Natural killer cell treated with Interleukin-12 subunit alpha and Interleukin-12 subunit beta and Interleukin-15 and Interleukin-18, amount 100 ng/mL, for 72 hours (primary cell): ENCODE data around the gene SOX12. TPM values are rescaled to one million over a fixed set of nuclear protein-coding genes. Genes with fewer than 3 reads are reported as not detected.
A peak's percentile ranks its signal among the peaks of the same experiment; 100 is the strongest.
"Not testable (repeated sequence)": the region's sequence is repeated elsewhere in the genome, so short reads cannot be mapped to it uniquely, and the experiment has no call there.

Source experiments
- ATAC-seq, 2 donors: fragments of 150-1000 bp; cut with Tn5 transposase in 1 of 2; sonication (Bioruptor Pico), chemical (Tn5 transposase) in 1 of 2; 2 replicates each; pipeline ENCODE4 v1.10.0; 2021
- DNase-seq: peaks from one replicate; pipeline ENCODE4 v3.0.0; 2022; ENCODE audit warnings: low spot score
- H3K27ac Mint-ChIP-seq, 2 donors: 1 replicate in 1 of 2; 2 replicates in 1 of 2; pipeline ENCODE4 v1.8.0; 2022; ENCODE audit warnings: mixed read lengths in 2 of 2, mild to moderate bottlenecking in 1 of 2, moderate library complexity in 1 of 2
- H3K27me3 Mint-ChIP-seq, 2 donors: 1 replicate in 1 of 2; 2 replicates in 1 of 2; pipeline ENCODE4 v1.8.0; 2022; ENCODE audit warnings: mixed read lengths in 2 of 2
- H3K36me3 Mint-ChIP-seq: one replicate; pipeline ENCODE4 v1.8.0; 2022; ENCODE audit warnings: mixed read lengths
- H3K4me1 Mint-ChIP-seq, 2 donors: 1 replicate in 1 of 2; 2 replicates in 1 of 2; pipeline ENCODE4 v1.8.0; 2022; ENCODE audit warnings: low read depth in 2 of 2, mixed read lengths in 2 of 2, mild to moderate bottlenecking in 1 of 2
- H3K4me3 Mint-ChIP-seq: one replicate; pipeline ENCODE4 v1.8.0; 2022; ENCODE audit warnings: mixed read lengths
- H3K9me3 Mint-ChIP-seq: 2 replicates; pipeline ENCODE4 v1.8.0; 2022; ENCODE audit warnings: mixed read lengths
- total RNA-seq, 2 donors: library from RNA; stranded (reverse); gene quantifications; one replicate each; pipeline ENCODE4 v1.2.3, GENCODE V29; 2022

Gene SOX12
- total RNA-seq, 2 donors from 2014 or later, result 0.36 to 1.5 TPM

DNA sequence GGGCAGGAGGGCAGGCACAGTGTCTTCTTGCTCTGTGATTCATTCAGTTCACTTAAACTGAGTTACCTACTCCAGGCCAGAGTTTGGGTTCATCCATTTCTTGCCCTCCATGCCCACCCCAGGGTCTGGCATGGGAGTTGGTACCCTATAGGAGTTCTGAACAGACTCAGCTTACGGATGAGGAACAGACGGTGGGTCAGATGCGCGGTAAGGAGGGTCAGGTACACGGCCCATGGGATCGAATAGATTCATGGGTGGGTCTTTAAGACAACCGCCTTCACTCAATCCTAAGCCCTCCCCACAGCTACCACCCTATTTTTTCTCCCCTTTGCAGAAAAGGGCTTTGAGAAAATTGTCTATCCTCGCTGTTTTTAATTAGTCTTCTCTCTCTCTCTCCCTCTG is 42.1 kb downstream of the SOX12 start:
- Mint-ChIP-seq H3K27me3 (peaks cover 0 to 16% of the 10 kb centered on the region in 2 donors), H3K27ac (no peak overlapping the region), H3K4me1 (peaks cover 12% of the 10 kb centered on the region in 2 donors), H3K9me3 (no peaks in the 10 kb centered on the region), H3K36me3 (no peaks in the 10 kb centered on the region), H3K4me3 (no peak overlapping the region)
- DNase-seq (no peak), ATAC-seq (no peak)

DNA sequence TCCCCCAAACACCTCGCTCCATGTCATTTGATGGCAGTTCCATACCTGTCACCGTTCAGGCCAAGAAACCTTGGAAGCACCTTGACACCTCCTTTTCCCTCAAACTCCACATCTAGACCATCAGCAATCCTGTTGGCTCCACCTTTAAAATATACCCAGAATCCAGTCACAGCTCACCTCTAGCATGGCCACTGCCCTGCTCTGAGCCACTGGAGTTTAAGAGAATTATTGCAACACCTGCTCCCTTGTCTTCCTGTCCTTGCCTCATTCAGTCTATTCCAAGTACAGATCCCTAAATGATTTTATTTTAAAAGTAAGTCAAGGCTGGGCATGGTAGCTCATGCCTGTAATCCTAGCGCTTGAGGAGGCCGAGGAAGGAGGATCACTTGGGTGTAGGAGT is 43.6 kb downstream of the SOX12 start:
- Mint-ChIP-seq H3K27ac (peak overlapping the region in 1 of 2 donors; percentile 79), H3K27me3 (peaks cover 0 to 15% of the 10 kb centered on the region in 2 donors), H3K4me3 (no peak overlapping the region), H3K36me3 (no peaks in the 10 kb centered on the region), H3K9me3 (no peaks in the 10 kb centered on the region), H3K4me1 (peaks cover 14 to 20% of the 10 kb centered on the region in 2 donors)
- ATAC-seq (no peak), DNase-seq (no peak)

DNA sequence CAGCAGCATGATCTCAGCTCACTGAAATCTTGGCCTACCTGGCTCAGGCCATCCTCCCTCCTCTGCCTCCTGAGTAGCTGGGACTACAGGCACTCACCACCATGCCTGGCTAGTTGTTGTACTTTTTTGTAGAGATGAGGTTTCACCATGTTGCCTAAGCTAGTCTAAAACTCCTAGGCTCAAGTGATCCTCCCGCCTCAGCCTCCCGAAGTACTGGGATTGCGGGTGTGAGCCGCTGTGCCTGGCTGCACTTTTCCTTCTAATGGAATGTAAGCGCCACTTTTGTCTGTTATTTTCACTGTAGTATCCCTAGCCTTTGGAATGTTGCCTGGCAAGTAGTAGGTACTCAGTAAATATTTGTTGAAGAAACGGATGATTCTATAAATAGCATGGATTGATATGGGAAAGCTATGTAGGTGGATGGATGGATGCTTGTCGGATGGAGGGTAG is 44.8 kb downstream of the SOX12 start:
- H3K36me3 Mint-ChIP-seq, result no peaks in the 10 kb centered on the region
- H3K9me3 Mint-ChIP-seq, result no peaks in the 10 kb centered on the region
- no peak overlapping the region for H3K27ac Mint-ChIP-seq
- ATAC-seq, result no peak
- H3K27me3 Mint-ChIP-seq, result peaks cover 0 to 10% of the 10 kb centered on the region in 2 donors
- no peak overlapping the region for H3K4me3 Mint-ChIP-seq
- peaks cover 7 to 20% of the 10 kb centered on the region in 2 donors for H3K4me1 Mint-ChIP-seq
- no peak for DNase-seq

DNA sequence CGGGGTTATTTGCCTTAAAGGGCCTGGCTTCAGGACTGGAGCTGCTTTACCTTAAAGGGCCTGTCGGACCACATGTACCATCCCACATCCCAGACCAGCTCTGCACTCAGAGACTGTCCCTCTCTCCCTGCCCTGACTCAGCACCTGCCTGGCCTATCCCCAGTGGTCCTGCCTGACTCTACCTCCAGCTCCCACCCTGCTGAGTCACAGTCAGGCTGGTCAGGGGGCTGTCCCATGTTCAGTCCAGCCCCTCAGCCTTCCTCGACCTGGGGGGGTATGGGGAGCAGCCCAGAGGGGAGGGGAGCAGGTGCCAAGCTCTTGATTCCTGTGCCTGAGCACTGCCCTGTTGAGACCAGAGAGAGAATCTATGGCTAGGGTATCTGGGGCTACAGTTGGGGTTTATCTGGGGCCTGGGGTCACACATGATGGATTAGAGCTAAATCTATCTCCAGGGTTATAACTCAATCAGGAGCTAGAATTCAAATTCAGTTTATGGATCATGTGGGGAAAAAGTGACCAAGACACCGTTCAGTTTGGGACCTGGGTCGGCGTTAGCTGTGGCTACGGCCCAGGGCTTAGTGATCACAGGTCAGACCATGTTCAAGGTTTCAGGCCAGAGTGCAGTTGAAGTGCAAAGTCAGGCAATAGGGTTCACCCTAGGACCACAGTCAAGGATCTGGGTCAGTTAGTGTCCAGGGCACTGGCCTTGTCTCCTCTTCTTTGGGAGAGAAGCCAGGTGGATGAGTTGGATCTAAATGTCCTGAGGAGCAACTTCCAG is 45.8 kb downstream of the SOX12 start:
- DNase-seq (no peak), ATAC-seq (no peak)
- Mint-ChIP-seq H3K9me3 (no peaks in the 10 kb centered on the region), H3K27me3 (peaks cover 0 to 9% of the 10 kb centered on the region in 2 donors), H3K4me1 (peaks cover 5 to 20% of the 10 kb centered on the region in 2 donors), H3K4me3 (no peak overlapping the region), H3K36me3 (no peaks in the 10 kb centered on the region), H3K27ac (peak overlapping the region in 1 of 2 donors; percentile 90)

DNA sequence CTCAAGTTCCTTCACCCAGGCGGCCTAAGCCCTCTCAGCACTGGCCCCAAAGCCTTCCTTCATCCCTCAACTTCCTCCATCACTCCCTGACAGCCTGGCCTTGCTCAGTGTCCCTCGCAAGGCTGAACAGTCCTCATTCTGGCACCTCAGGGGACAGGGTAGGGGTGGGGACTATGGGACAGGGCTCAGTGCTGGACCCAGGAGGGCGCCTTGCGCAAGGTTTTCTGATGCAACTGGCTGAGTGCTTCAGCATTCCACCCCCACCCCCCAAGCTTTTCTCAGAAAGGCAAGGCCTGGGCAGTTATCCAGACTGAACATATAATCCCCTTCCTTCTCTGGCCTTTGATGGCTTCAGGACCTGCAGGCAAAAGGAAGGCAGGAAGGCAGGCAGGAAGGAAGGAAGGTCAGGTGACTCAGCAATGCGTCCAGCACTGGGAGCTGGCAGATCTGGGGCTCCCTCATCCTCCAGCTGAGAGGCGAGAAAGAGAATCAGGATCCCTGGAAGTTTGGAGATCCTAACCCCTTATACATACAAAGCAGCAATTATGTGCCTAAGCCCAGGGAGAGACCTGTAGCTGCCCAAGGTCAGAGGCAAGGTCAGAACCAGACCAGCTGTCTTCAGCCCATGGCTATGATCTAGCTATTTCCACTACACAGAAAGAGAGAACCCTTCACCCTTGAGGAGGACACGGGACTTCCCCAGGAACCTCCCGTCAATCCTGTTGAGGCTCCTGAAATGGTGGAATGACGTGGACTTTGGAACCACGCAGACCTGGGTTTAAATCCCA is 46.6 kb downstream of the SOX12 start:
- Mint-ChIP-seq H3K4me1 (peaks cover 5 to 20% of the 10 kb centered on the region in 2 donors), H3K9me3 (no peaks in the 10 kb centered on the region), H3K36me3 (no peaks in the 10 kb centered on the region), H3K4me3 (peak overlapping the region; percentile 27), H3K27me3 (peaks cover 0 to 6% of the 10 kb centered on the region in 2 donors), H3K27ac (peak overlapping the region in 1 of 2 donors; percentile 90)
- ATAC-seq (peak; percentile 71 to 81), DNase-seq (no peak)

DNA sequence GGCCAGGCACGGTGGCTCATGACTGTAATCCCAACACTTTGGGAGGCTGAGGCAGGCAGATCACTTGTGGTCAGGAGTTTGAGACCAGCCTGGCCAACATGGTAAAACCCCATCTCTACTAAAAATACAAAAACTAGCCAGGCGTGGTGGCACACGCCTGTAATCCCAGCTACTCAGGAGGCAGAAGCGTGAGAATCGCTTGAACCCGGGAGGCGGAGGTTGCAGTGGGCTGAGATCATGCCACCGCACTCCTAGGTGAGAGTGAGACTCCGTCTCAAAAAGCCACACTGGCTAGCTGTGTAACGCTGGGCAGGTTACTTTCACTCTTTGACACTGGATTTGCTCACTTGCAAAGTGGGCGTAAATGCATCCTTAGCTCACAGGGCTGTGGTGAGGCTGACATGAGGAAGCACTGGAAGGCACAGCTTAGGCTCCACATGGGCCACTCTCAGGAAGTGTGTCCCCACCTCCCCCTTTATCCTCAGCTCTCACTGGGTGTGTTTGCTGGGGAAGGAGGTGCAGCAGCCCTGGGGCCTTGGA is 47.3 kb downstream of the SOX12 start:
- H3K27me3 Mint-ChIP-seq, DNase-seq, H3K9me3 Mint-ChIP-seq, H3K4me3 Mint-ChIP-seq, H3K36me3 Mint-ChIP-seq: not testable (repeated sequence)
- Mint-ChIP-seq H3K27ac (peak overlapping the region in 1 of 2 donors; percentile 90), H3K4me1 (peaks cover 5 to 20% of the 10 kb centered on the region in 2 donors)
- peak; percentile 60 to 74 for ATAC-seq

DNA sequence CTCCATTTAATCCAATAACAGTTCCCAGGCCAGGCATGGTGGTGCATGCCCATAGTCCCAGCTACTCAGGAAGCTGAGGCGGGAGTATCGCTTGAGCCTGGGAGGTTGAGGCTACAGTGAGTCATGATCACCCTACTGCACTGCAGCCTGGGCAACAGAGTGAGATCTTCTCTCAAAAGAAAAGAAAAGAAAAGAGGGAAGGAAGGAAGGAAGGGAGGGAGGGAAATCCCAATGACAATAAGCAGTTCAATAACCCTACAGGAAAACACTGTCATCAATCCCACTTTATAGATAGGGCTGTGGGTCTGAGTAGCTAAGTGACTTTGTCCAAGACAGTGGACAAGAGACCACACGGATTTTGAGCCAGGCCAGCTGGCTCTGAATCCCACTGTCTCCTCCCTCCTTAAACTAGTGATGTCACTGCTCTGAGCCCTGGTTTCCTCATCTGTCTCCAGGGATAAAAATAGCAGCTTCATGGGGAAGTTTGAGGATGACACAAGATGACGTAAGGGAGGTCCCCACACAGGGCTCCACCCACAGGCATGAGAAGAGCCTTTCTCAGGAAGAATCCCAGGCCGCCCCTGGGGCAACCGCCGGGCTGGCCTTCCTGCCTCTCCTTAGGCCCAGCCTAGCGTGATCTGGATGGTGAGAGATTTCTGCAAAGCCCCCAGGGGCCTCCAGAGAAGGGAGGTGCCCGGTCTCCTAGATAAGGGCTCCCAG is 48.0 kb downstream of the SOX12 start:
- DNase-seq (no peak), ATAC-seq (peak; percentile 4 to 26)
- Mint-ChIP-seq H3K9me3 (no peaks in the 10 kb centered on the region), H3K27ac (peak overlapping the region in 1 of 2 donors; percentile 90), H3K4me3 (no peak overlapping the region), H3K36me3 (no peaks in the 10 kb centered on the region), H3K4me1 (peaks cover 5 to 20% of the 10 kb centered on the region in 2 donors), H3K27me3 (peaks cover 0 to 6% of the 10 kb centered on the region in 2 donors)

DNA sequence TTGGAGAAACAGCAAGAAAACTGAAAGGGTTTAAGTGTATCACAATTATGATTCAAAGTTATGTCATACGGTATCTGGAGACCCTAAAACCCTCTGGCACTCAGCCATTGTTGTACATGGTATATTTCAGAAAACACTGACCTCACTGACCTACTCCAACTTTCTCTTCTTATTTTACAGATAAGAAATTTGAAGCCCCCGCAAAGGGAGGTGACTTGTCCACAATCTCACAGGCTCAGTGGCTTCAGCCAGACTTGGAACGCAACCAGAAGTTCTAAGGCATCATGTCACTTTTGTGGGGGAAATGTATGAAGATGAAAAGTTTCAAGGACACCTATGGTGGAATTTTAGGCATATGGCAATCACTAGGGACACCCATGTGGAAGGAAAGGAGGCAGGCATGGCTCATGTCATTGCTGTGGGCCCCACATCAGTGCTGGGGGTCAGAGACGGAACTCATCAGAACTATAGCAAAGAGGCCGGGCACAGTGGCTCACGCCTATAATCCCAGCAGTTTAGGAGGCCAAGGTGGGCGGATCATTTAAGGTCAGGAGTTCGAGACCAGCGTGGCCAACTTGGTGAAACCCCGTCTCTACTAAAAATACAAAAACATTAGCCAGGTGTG is 50.0 kb downstream of the SOX12 start:
- ATAC-seq, result no peak
- Mint-ChIP-seq H3K27ac (no peak overlapping the region), H3K36me3 (no peaks in the 10 kb centered on the region), H3K4me3 (no peak overlapping the region), H3K4me1 (peaks cover 5 to 20% of the 10 kb centered on the region in 2 donors), H3K9me3 (no peaks in the 10 kb centered on the region), H3K27me3 (no peaks in the 10 kb centered on the region)
- no peak for DNase-seq

DNA sequence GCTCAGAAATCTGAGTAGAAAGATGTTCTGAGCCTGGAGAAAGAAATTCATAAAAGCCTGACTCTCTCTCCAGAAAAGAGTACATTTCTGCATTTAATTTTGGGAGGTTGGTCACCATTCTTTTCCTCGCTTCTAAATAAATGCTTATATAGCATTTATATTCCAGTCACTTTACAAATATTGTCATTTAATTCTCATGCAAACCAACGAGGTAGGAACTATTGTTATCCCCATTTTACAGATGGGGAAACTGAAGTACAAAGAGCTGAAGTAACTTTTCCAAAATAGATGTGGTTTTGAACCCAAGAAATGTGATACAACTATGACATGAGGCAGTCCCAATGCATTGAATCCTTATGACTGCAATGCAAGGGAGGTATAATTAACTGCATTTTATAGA is 50.7 kb downstream of the SOX12 start:
- Mint-ChIP-seq H3K4me1 (peaks cover 5 to 20% of the 10 kb centered on the region in 2 donors), H3K27ac (no peak overlapping the region), H3K27me3 (no peaks in the 10 kb centered on the region), H3K4me3 (no peak overlapping the region), H3K36me3 (no peaks in the 10 kb centered on the region), H3K9me3 (no peaks in the 10 kb centered on the region)
- DNase-seq (no peak), ATAC-seq (no peak)

DNA sequence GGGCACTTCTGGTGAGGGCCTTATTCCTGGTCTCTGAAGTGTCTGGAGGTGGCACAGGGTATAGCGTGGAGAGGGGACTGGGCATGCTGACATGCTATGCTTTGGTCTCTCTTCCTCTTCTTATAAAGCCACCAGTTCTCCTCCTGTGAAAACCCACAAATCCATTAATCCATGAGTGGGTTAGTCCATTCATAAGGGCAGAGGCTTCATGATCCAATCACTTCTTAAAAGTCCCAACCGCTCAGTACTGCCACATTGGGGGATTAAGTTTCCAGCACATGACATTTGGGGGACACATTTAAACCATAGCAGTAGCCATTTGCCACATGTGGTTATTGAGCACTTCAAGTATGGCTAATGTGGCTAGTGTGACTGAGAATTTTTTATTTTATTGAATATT is 51.4 kb downstream of the SOX12 start:
- ATAC-seq (no peak), DNase-seq (no peak)
- Mint-ChIP-seq H3K27ac (no peak overlapping the region), H3K4me3 (no peak overlapping the region), H3K9me3 (no peaks in the 10 kb centered on the region), H3K4me1 (peaks cover 5 to 15% of the 10 kb centered on the region in 2 donors), H3K27me3 (no peaks in the 10 kb centered on the region), H3K36me3 (no peaks in the 10 kb centered on the region)

DNA sequence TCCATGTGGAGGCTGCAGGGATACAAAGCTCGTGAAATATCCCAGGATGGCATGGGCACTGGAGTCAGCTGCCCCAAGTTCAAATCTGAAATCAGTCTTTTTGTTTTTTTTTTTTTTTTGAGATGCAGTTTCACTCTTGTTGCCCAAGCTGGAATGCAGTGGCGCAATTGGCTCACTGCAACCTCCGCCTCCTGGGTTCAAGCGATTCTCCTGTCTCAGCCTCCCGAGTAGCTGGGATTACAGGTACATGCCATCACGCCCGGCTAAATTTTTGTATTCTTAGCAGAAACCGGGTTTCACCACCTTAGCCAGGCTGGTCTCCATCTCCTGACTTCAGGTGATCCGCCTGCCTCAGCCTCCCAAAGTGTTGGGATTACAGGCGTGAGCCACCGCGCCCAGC is 52.2 kb downstream of the SOX12 start:
- H3K36me3 Mint-ChIP-seq, DNase-seq, H3K9me3 Mint-ChIP-seq, H3K27me3 Mint-ChIP-seq, ATAC-seq, H3K27ac Mint-ChIP-seq, H3K4me1 Mint-ChIP-seq, H3K4me3 Mint-ChIP-seq: not testable (repeated sequence)

DNA sequence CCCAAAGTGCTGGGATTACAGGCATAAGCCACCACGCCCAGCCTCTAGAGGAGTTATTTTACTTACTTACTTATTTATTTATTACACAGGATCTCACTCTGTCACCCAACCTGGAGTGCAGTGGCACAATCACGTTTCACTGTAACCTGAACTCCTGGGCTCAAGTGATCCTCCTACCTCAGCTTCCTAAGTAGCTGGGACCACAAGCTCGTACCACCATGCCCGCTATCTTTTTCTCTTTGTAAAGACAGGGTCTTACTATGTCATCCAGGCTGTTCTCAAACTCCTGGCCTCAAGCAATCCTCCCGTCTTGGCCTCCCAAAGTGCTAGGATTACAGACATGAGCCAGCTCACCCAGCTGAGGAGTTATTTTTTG is 53.6 kb downstream of the SOX12 start:
- no peaks in the 10 kb centered on the region for H3K36me3 Mint-ChIP-seq
- no peaks in the 10 kb centered on the region for H3K9me3 Mint-ChIP-seq
- peaks cover 9 to 12% of the 10 kb centered on the region in 2 donors for H3K4me1 Mint-ChIP-seq
- no peaks in the 10 kb centered on the region for H3K27me3 Mint-ChIP-seq
- no peak for DNase-seq
- no peak overlapping the region for H3K4me3 Mint-ChIP-seq
- ATAC-seq, result no peak
- H3K27ac Mint-ChIP-seq, result no peak overlapping the region
